Choroid plexus epithelial cell (primary cell): ENCODE measurements around the gene CERS3.

Source experiments
- DNase-seq: peaks from one replicate; pipeline ENCODE4 v3.0.0-alpha.2; 2010; ENCODE audit warnings: low read depth
- H3K4me3 ChIP-seq: 2 replicates; pipeline ENCODE4 v1.5.1; 2011; ENCODE audit warnings: low read depth, mild to moderate bottlenecking, control low read depth, low read length, moderate library complexity
- TF ChIP-seq, protein P1 (sequence below): conservative IDR thresholded peaks from 2 replicates; pipeline ENCODE4 v1.5.1; 2011; ENCODE audit warnings: low read depth, mild to moderate bottlenecking, control low read depth, inconsistent platforms, low read length, moderate library complexity

Gene CERS3

GRCh38 chr15:100373942-100374341 lies 154.8 kb downstream of the CERS3 start:
- no peak for DNase-seq
- TF ChIP-seq, protein P1, sequence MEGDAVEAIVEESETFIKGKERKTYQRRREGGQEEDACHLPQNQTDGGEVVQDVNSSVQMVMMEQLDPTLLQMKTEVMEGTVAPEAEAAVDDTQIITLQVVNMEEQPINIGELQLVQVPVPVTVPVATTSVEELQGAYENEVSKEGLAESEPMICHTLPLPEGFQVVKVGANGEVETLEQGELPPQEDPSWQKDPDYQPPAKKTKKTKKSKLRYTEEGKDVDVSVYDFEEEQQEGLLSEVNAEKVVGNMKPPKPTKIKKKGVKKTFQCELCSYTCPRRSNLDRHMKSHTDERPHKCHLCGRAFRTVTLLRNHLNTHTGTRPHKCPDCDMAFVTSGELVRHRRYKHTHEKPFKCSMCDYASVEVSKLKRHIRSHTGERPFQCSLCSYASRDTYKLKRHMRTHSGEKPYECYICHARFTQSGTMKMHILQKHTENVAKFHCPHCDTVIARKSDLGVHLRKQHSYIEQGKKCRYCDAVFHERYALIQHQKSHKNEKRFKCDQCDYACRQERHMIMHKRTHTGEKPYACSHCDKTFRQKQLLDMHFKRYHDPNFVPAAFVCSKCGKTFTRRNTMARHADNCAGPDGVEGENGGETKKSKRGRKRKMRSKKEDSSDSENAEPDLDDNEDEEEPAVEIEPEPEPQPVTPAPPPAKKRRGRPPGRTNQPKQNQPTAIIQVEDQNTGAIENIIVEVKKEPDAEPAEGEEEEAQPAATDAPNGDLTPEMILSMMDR: no peak
- no peak overlapping the region for H3K4me3 ChIP-seq

GRCh38 chr15:100373120-100373896 lies 155.4 kb downstream of the CERS3 start:
- DNase-seq: no peak
- TF ChIP-seq, protein P1: no peak
- no peak overlapping the region for H3K4me3 ChIP-seq

GRCh38 chr15:100372739-100373119 lies 156.0 kb downstream of the CERS3 start:
- no peak for DNase-seq
- TF ChIP-seq, protein P1: no peak
- H3K4me3 ChIP-seq: no peak overlapping the region

GRCh38 chr15:100355342-100355741 lies 173.4 kb downstream of the CERS3 start:
- DNase-seq: no peak
- no peak overlapping the region for H3K4me3 ChIP-seq
- TF ChIP-seq, protein P1: no peak

DNA sequence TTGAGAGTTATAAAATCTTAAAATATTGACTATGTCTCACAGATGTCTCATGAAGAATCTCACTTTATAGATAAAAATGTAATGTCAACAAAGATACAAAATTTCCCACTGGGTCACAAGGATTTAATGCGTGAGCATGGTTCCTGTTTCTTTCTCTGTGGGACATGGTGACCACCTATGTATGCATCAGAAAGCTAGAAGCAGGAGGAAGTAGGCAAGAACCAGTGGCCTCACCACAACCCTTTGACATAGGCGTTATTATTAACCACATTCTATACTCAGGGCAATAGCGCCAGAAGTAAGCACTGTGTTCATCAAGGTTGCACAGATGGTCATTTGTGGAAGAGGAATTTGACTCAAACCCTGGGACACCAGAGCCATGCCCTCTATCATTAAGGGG lies 175.3 kb downstream of the CERS3 start:
- no peak for DNase-seq
- no peak overlapping the region for H3K4me3 ChIP-seq
- TF ChIP-seq, protein P1: no peak

- peak overlapping the region; percentile 73 for H3K4me3 ChIP-seq
- TF ChIP-seq, protein P1: no peak
- peak; percentile 81 for DNase-seq
These were observed 178.1 kb downstream of the CERS3 start for GRCh38 chr15:100350434-100351226.
